GM12892 (cell line): Measurements from ENCODE around the gene SLC12A6.
"Not testable (repeated sequence)": the region's sequence is repeated elsewhere in the genome, so short reads cannot be mapped to it uniquely, and the experiment has no call there.

Source experiments
- POLR2A ChIP-seq: IDR thresholded peaks from 2 replicates; pipeline ENCODE4 v1.6.1; 2011; ENCODE audit warnings: low read depth, low read length, control low read depth
- POLR2AphosphoS5 ChIP-seq: IDR thresholded peaks from 2 replicates; pipeline ENCODE4 v1.6.1; 2011; ENCODE audit warnings: low read depth, low read length, control low read depth
- TAF1 ChIP-seq: IDR thresholded peaks from 2 replicates; pipeline ENCODE4 v1.6.1; 2011; ENCODE audit warnings: low read depth, mild to moderate bottlenecking, control low read depth, low read length, borderline replicate concordance

- not testable (repeated sequence) for TF ChIP-seq TAF1, POLR2A, POLR2AphosphoS5
Observed at GRCh38 chr15:34342213-34342736, 4.7 kb upstream of the SLC12A6 start.
